Stimulated activated CD8-positive, alpha-beta memory T cell treated with anti-CD3 and anti-CD28 coated beads, Interleukin-12 subunit alpha, Interleukin-12 subunit beta, amount 100 ng/mL, for 1 hour (primary cell): ENCODE measurements around the gene RSPO1.
"Not testable (repeated sequence)": the region's sequence is repeated elsewhere in the genome, so short reads cannot be mapped to it uniquely, and the experiment has no call there.

ENCODE experiments used
- DNase-seq: peaks from one replicate; pipeline ENCODE4 v3.0.0-alpha.2; 2020; ENCODE audit warnings: low read depth

The RSPO1 gene

DNA sequence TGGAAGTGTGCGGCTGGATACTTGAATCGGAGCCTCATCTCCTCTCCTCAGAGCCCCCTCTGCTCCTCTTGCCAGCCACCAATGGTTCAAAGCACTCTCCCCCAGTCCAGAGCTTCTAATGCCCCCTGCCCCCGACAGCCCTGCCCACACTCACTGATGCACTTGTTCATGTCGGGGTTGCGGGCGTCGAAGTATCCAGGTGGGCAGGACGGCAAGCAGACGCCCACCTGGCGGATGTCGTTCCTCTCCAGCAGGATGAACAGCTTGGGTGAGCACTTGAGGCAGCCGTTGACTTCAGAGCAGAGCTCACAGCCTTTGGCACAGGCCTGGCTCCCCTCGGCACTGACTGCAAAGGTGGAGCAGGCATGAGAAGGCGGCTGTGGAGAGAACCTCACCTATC is 18.4 kb downstream of the RSPO1 start:
- DNase-seq = no peak

DNA sequence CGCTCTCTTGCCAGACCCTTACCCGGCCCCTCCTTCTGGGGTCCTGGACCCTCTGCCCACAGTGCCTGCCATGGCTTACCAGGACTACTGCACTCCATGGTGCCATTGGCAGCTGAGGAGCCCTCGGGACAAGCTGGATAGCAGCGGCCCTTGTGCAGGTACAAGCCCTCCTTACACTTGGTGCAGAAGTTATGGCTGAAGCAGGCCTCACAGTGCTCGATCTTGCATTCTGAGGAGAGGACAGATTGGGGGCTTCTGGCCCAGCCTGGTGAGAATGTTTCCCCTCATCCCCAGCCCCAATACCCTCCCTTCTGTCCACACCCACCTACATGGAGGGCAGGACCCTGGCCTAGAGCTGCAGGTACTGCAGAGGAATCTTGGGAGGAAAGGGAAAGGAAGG is 20.6 kb downstream of the RSPO1 start:
- no peak for DNase-seq

GRCh38 chr1:37612186-37612585 is 22.5 kb downstream of the RSPO1 start:
- DNase-seq = no peak

GRCh38 chr1:37609994-37610393 is 24.7 kb downstream of the RSPO1 start:
- DNase-seq = no peak

- DNase-seq = no peak
Observed at GRCh38 chr1:37609002-37609401, 25.7 kb downstream of the RSPO1 start.

DNA sequence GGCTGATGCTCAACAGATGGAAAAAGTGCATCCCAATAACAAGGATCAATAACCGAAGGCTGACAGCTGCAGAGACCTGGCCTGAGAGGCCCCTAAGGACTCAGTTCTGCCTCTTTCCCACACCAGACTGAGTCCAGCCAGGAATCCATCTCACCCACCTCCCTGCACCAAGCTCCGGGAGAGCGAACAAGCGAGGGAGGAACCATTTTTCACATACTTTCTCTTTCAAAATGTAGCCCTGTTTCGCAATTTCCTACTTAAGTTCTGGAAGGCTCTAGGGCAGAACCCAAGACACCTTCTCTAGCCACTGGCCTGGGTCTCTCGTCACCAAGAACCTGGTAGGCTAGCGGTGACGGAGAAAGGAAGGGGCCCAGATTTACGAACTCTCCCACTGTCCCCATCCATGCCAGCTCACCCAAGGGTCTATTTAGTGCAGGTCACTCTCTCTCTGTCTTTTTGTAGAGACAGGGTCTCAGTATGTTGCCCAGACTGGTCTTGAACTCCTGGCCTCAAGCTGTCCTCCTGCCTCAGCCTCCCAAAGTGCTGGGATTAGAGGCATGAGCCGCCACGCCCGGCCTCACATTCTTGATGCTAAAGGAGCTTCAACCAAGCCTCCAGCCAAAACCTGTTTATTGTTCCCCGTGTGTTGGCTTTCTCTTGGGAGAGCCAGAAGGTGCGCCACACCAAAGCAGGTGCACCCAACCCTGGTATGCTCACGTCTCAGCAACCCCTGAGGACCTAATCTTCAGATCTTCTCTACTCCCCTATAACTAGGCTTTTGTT is 28.0 kb downstream of the RSPO1 start:
- DNase-seq = no peak

GRCh38 chr1:37605806-37606474 is 28.8 kb downstream of the RSPO1 start:
- DNase-seq = no peak

- DNase-seq = no peak
Observed at GRCh38 chr1:37605061-37605650, 29.5 kb downstream of the RSPO1 start.

DNA sequence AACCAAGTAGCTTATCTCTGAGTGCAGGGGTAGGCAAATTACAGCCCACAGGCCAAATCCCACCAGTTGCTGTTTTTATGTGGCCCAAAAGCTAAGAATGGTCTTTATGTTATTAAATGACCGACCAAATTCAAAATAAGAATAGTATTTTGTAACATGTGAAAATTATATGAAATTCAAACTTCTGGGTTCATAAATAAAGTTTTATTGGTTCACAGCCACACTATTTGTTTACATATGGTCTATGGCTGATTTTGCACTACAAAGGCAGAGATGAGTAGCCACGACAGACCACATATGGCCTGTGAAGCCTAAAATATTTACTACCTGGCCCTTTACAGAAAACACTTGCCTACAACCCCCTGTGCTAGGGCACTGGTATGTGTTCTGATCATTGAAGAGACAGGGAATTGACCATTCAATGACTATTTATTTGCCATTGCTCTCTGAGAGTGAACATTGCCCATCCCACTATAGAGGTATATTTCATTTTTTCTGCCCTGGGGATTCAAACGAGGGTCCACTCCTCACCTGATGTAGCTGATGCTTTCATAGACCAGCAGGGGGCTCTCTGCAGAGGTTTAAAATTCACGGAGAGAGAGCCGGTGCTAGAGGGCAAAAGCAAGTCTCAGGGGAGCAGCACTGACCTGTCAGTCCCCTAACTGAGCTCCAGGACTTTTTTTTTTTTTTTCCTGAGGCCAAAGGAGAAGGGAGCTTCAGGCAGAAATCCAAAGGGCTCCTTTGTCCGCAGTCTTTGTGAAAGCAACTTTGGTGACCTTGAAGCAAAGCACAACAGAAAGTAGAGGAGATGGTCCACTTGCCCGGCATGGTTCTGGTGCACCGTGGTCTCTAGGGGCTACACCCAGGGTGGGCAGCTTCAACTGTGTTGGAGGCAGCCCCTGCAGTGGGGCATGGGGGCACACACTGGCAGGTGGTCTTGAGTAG is 31.7 kb downstream of the RSPO1 start:
- DNase-seq = peak; percentile 6

- no peak for DNase-seq
Observed at GRCh38 chr1:37601441-37601840, 33.3 kb downstream of the RSPO1 start.

- DNase-seq = no peak
Observed at GRCh38 chr1:37599940-37600339, 34.8 kb downstream of the RSPO1 start.

GRCh38 chr1:37596182-37596667 is 38.5 kb downstream of the RSPO1 start:
- no peak for DNase-seq

GRCh38 chr1:37595440-37596181 is 39.1 kb downstream of the RSPO1 start, which contains the start of gene GNL2:
TSS of gene GNL2 (minus strand) at chr1:37595937. CDS start at chr1:37595822, 115 bp downstream.
- DNase-seq = peak; percentile 93

DNA sequence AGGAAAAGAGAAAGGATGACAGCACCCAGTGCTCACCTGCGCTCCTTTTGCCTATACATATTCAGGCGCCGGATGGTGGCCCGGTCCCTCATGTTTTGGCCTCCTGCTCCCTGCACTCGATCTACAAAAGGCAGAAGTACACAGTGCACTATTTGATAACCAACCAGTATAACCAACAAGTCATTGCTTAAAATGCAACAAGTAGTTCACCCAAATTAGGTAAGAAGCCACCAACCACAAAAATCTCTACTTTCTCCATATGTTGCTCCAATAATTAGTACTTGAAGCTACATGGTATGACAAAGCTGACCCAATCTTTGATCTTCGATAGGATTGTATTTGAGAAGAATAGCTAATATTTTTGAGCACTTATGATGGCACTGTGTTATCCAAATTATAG is 41.0 kb downstream of the RSPO1 start:
- no peak for DNase-seq

GRCh38 chr1:37588939-37589338 is 45.8 kb downstream of the RSPO1 start:
- no peak for DNase-seq

DNA sequence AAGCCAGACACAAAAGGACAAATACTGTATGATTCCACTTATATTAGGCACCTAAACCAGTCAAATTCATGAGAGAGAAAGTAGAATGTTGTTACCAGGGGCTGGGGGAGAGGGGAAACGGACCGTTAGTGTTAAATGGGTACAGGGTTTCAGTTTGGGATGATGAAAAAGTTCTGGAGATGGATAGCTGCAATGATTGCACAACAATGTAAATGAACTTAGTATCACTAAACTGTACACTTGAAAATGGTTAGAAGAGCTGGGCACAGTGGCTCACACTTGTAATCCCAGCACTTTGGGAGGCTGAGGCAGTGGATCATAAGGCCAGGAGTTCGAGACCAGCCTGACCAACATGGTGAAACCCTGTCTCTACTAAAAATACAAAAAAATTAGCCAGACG is 50.1 kb downstream of the RSPO1 start:
- DNase-seq = not testable (repeated sequence)

GRCh38 chr1:37575692-37576091 is 59.0 kb downstream of the RSPO1 start:
- DNase-seq = no peak

GRCh38 chr1:37574834-37575480 is 59.7 kb downstream of the RSPO1 start:
- no peak for DNase-seq

DNA sequence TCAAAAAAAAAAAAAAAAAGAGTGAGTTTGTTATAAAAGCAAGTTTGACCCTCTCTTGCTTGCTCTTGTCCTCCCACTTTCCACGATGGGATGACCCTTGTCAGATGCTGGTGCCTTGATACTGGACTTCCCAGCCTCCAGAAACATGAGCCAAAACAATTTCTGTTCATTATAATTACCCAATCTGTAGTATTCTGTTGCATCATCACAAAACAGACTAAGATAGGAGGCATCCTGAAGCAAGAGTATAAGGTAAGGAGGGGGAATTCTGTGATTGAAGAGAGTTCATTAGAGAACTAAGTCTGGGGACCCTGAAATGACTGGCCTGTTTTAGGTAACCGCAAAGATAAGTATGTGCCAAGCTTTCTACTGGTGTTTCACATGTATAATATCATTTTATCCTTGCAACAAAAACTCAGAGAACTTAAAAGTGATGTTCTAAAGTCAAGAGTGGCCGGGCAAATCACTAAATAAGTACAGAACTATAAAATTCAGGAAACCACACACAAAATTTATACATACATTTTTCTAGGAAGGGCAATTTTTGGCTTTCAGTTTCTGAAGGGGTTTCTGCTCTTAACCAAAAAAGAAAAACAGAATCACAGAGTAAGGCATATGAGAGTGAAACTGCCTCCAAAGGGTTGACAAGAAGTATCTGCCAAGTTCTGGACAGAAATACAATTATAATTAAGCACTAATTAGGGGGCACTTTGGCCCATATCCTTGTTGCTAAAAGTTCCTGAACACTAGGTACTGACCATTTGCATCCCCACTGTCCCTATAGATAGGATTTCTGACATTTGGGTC is 64.0 kb downstream of the RSPO1 start:
- no peak for DNase-seq

GRCh38 chr1:37567023-37567422 is 67.7 kb downstream of the RSPO1 start:
- DNase-seq = no peak
